ENCODE results near the gene EDEM3. TPM values are rescaled to one million over a fixed set of nuclear protein-coding genes. Genes with fewer than 3 reads are reported as not detected.
A peak's percentile ranks its signal among the peaks of the same experiment; 100 is the strongest.

EDEM3 gene
- total RNA-seq, 1 experiment from 2014 or later, result 14.1 TPM

DNA sequence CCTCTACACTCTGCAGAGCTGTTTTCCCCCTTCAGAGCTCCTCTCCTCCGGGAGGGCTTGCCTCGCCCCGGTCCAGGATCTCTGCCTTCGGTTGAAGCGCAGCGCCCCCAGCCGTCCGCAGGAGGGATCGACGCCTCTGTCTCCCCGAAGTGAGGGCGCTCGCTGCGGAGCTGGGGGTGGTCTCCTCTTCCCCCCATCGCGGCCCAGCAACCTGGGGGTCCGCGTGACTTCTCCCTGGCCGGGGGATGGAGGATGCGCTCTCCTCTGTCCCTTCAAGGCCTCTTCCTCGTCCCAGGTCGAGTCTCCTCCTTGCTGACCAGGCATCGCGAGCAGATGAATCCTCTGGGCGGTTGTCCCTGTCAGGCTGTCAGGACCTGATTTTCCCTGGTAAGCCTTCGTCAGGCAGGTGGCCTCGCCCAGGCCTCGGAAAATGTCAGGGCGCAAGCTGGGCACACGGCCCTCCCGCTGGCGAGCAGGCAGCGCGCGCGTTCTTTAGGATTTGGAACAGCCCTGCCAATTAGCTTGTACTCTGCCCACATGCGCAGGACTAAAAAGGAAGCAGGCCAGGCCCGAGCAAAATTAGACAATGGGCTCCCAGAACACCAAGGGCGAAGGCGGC, 90.5 kb downstream of the EDEM3 start:
- no TSS peak for BruUV-seq (replicated peaks)
- intact Hi-C loops (cut with micrococcal nuclease; ENCODE audit: unreplicated experiment), result no loop called here
- POLR2A ChIA-PET, result no interaction called here
- Mint-ChIP-seq H3K27me3 (ENCODE audit: insufficient read depth, unreplicated experiment) (no peaks in the 10 kb centered on the region), H3K27ac (ENCODE audit: unreplicated experiment) (no peak overlapping the region), H3K4me3 (ENCODE audit: unreplicated experiment) (no peak overlapping the region), H3K36me3 (ENCODE audit: insufficient read depth, unreplicated experiment) (no peaks in the 10 kb centered on the region), H3K9me3 (ENCODE audit: unreplicated experiment) (no peaks in the 10 kb centered on the region), H3K4me1 (ENCODE audit: low read depth, unreplicated experiment) (no peaks in the 10 kb centered on the region)
- Histone ChIP-seq H3K36me3 (ENCODE audit: control insufficient read depth, insufficient read depth, low read length) (no peaks in the 10 kb centered on the region), H3K27me3 (replicated peaks; ENCODE audit: control insufficient read depth, insufficient read depth, low read length) (no peaks in the 10 kb centered on the region), H3K9me3 (no peaks in the 10 kb centered on the region), H3K4me3 (ENCODE audit: low read depth, low read length) (no peak overlapping the region), H3K4me1 (no peaks in the 10 kb centered on the region)
- TF ChIP-seq, protein P1, sequence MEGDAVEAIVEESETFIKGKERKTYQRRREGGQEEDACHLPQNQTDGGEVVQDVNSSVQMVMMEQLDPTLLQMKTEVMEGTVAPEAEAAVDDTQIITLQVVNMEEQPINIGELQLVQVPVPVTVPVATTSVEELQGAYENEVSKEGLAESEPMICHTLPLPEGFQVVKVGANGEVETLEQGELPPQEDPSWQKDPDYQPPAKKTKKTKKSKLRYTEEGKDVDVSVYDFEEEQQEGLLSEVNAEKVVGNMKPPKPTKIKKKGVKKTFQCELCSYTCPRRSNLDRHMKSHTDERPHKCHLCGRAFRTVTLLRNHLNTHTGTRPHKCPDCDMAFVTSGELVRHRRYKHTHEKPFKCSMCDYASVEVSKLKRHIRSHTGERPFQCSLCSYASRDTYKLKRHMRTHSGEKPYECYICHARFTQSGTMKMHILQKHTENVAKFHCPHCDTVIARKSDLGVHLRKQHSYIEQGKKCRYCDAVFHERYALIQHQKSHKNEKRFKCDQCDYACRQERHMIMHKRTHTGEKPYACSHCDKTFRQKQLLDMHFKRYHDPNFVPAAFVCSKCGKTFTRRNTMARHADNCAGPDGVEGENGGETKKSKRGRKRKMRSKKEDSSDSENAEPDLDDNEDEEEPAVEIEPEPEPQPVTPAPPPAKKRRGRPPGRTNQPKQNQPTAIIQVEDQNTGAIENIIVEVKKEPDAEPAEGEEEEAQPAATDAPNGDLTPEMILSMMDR (IDR thresholded peaks at IDR 0.05; ENCODE audit: insufficient read depth in 1 of 2, low read depth in 1 of 2, low read length in 1 of 2, severe bottlenecking in 1 of 2, unreplicated experiment in 1 of 2), result peak; percentile 46 to 62
- CTCF ChIA-PET, result interaction anchor here (0.8 kb wide), 1 partner anchor 277 kb away, joined by 3 read pairs; the partner anchor contains the start of gene C1orf21
- peak in 1 of 2 experiments; percentile 32 for DNase-seq

DNA sequence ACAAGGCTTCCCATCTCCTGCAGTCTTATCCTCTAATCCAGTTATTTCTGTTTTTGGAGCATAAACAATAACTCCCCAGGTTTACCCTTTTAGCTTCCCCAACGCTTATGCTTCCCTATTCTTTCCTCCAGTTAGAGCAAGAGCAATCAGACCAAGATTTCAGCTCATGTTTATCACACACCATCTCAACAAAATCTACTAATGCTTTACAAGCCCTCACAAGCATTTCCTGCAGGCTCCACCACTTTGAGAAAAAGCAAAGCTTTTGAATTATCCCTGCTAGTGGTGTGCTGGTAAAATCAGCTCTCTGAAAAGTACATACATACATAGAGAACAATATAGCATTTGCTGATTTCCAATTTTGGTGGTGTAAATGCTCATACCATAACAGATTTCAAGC, 92.9 kb downstream of the EDEM3 start:
- Mint-ChIP-seq H3K36me3 (ENCODE audit: insufficient read depth, unreplicated experiment) (no peaks in the 10 kb centered on the region), H3K27me3 (ENCODE audit: insufficient read depth, unreplicated experiment) (no peaks in the 10 kb centered on the region), H3K9me3 (ENCODE audit: unreplicated experiment) (no peaks in the 10 kb centered on the region), H3K4me3 (ENCODE audit: unreplicated experiment) (no peak overlapping the region), H3K4me1 (ENCODE audit: low read depth, unreplicated experiment) (no peaks in the 10 kb centered on the region), H3K27ac (ENCODE audit: unreplicated experiment) (no peak overlapping the region)
- no peak for DNase-seq
- no peaks in the 10 kb centered on the region for H3K9me3 ChIP-seq
- ChIA-PET CTCF (no interaction called here), POLR2A (no interaction called here)
- no peaks in the 10 kb centered on the region for H3K36me3 ChIP-seq (ENCODE audit: control insufficient read depth, insufficient read depth, low read length)
- no TSS peak for BruUV-seq (replicated peaks)
- H3K27me3 ChIP-seq (replicated peaks; ENCODE audit: control insufficient read depth, insufficient read depth, low read length), result no peaks in the 10 kb centered on the region
- TF ChIP-seq, protein P1 (IDR thresholded peaks at IDR 0.05; ENCODE audit: insufficient read depth in 1 of 2, low read depth in 1 of 2, low read length in 1 of 2, severe bottlenecking in 1 of 2, unreplicated experiment in 1 of 2), result no peak
- no peak overlapping the region for H3K4me3 ChIP-seq (ENCODE audit: low read depth, low read length)
- intact Hi-C loops (cut with micrococcal nuclease; ENCODE audit: unreplicated experiment), result no loop called here
- H3K4me1 ChIP-seq, result no peaks in the 10 kb centered on the region

DNA sequence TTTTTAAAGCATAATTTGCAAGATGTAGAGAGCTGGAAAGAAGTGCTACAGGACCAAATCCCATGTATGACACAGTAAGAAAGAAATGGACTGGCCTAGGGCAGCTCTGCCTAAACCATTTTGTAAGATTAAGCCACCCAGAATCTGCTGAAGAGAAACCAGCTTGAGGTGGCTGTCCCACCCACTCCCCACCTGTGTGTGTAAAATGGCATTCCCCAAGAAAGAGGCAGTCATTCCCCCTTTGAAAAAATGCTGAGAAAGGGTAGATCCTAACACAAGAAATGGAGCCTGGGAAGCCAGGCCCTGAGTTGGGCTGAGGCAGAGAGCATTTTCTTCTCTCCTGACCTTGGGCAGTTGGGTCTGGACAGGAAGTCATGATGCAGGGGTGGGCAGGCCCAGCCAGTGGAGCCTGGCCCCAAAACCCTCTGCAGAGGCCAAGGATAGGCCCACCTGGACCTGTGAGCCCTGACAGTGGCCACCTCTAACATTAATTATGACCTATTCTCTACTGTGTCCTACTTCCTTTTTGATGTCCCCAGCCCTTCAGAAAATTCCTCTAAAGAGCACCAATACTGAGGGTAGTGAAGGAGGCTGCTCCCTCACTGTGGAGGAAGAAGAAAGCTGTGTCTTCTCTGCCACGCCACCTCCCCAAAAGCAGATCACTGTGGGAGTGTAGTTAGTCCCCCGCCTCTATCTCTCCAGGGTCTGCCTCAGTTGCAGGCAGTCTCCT, 94.0 kb downstream of the EDEM3 start:
- intact Hi-C loops (cut with micrococcal nuclease; ENCODE audit: unreplicated experiment), result no loop called here
- no peak overlapping the region for H3K4me3 Mint-ChIP-seq (ENCODE audit: unreplicated experiment)
- CTCF ChIA-PET, result interaction anchor here (0.8 kb wide), 1 partner anchor 9 kb away, joined by 3 read pairs; no protein-coding TSS in a partner anchor

More for the DNA sequence above, 94.0 kb downstream of the EDEM3 start:
- no peaks in the 10 kb centered on the region for H3K4me1 ChIP-seq
- TF ChIP-seq, protein P1 (IDR thresholded peaks at IDR 0.05; ENCODE audit: insufficient read depth in 1 of 2, low read depth in 1 of 2, low read length in 1 of 2, severe bottlenecking in 1 of 2, unreplicated experiment in 1 of 2), result no peak
- Mint-ChIP-seq H3K4me1 (ENCODE audit: low read depth, unreplicated experiment) (no peaks in the 10 kb centered on the region), H3K36me3 (ENCODE audit: insufficient read depth, unreplicated experiment) (no peaks in the 10 kb centered on the region), H3K27me3 (ENCODE audit: insufficient read depth, unreplicated experiment) (no peaks in the 10 kb centered on the region), H3K9me3 (ENCODE audit: unreplicated experiment) (no peaks in the 10 kb centered on the region), H3K27ac (ENCODE audit: unreplicated experiment) (no peak overlapping the region)
- POLR2A ChIA-PET, result no interaction called here
- no peaks in the 10 kb centered on the region for H3K27me3 ChIP-seq (replicated peaks; ENCODE audit: control insufficient read depth, insufficient read depth, low read length)
- DNase-seq, result no peak
- no peaks in the 10 kb centered on the region for H3K9me3 ChIP-seq
- BruUV-seq (replicated peaks), result no TSS peak
- no peak overlapping the region for H3K4me3 ChIP-seq (ENCODE audit: low read depth, low read length)
- H3K36me3 ChIP-seq (ENCODE audit: control insufficient read depth, insufficient read depth, low read length), result no peaks in the 10 kb centered on the region

Measured in Caco-2 (cell line).